WTC11 (cell line): ENCODE results near the gene SPACDR.
"Not testable (repeated sequence)": the region's sequence is repeated elsewhere in the genome, so short reads cannot be mapped to it uniquely, and the experiment has no call there.

ENCODE experiments used
- ATF1 ChIP-seq: sonication (generic); formaldehyde crosslinking; IDR thresholded peaks from 2 replicates; pipeline ENCODE4 v1.8.1; 2023; ENCODE audit warnings: mild to moderate bottlenecking, moderate library complexity, missing genetic modification reagents
- CBFB ChIP-seq: sonication (generic); formaldehyde crosslinking; IDR thresholded peaks from 2 replicates; pipeline ENCODE4 v1.8.1; 2022; ENCODE audit warnings: mild to moderate bottlenecking, low read depth, missing genetic modification reagents
- CTCF ChIP-seq: fragments of 200-600 bp; IDR thresholded peaks from 2 replicates; pipeline ENCODE4 v1.8.0; 2022; ENCODE audit warnings: antibody characterized with exemption
- E2F1 ChIP-seq: sonication (generic); formaldehyde crosslinking; IDR thresholded peaks from 2 replicates; pipeline ENCODE4 v1.8.0; 2022; ENCODE audit warnings: mild to moderate bottlenecking, missing genetic modification reagents
- MYBL2 ChIP-seq: sonication (generic); formaldehyde crosslinking; IDR thresholded peaks from 2 replicates; pipeline ENCODE4 v1.8.1; 2023; ENCODE audit warnings: mild to moderate bottlenecking, moderate library complexity, missing genetic modification reagents
- NFYB ChIP-seq: sonication (generic); formaldehyde crosslinking; conservative IDR thresholded peaks from 2 replicates; pipeline ENCODE4 v1.8.0; 2022; ENCODE audit warnings: low read depth, missing genetic modification reagents
- NR2C2 ChIP-seq: sonication (generic); formaldehyde crosslinking; IDR thresholded peaks from 2 replicates; pipeline ENCODE4 v1.8.0; 2022; ENCODE audit warnings: mild to moderate bottlenecking, missing genetic modification reagents
- USF1 ChIP-seq: sonication (generic); formaldehyde crosslinking; IDR thresholded peaks from 2 replicates; pipeline ENCODE4 v1.8.0; 2022; ENCODE audit warnings: mild to moderate bottlenecking, missing genetic modification reagents
- TF ChIP-seq, protein P1 (sequence below): sonication (generic); formaldehyde crosslinking; IDR thresholded peaks from 2 replicates; pipeline ENCODE4 v1.8.1; 2023; ENCODE audit warnings: mild to moderate bottlenecking, missing genetic modification reagents
- TF ChIP-seq, protein P2 (sequence below): sonication (generic); formaldehyde crosslinking; IDR thresholded peaks from 2 replicates; pipeline ENCODE4 v1.8.1; 2023; ENCODE audit warnings: mild to moderate bottlenecking, missing genetic modification reagents, moderate library complexity

DNA sequence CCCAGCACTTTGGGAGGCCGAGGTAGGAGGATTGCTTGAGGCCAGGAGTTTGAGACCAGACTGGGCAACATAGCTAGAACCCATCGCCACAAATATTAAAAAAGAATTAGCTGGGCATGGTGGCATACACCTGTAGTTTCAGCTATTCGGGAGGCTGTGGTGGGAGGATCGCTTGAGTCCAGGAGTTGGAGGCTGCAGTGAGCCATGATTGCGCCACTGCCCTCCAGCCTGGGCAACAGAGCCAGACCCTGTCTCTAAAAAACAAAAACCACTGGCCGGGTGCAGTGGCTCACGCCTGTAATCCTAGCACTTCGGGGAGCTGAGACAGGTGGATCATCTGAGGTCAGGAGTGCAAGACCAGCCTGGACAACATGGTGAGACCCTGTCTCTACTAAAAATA is 10.2 kb downstream of the SPACDR start:
- not testable (repeated sequence) for TF ChIP-seq NR2C2 (CRISPR knock-in tag); NFYB; USF1 (CRISPR knock-in tag); MYBL2 (CRISPR knock-in tag); CBFB; CTCF; ATF1; E2F1 (CRISPR knock-in tag)
- TF ChIP-seq, protein P1, sequence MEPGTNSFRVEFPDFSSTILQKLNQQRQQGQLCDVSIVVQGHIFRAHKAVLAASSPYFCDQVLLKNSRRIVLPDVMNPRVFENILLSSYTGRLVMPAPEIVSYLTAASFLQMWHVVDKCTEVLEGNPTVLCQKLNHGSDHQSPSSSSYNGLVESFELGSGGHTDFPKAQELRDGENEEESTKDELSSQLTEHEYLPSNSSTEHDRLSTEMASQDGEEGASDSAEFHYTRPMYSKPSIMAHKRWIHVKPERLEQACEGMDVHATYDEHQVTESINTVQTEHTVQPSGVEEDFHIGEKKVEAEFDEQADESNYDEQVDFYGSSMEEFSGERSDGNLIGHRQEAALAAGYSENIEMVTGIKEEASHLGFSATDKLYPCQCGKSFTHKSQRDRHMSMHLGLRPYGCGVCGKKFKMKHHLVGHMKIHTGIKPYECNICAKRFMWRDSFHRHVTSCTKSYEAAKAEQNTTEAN, result not testable (repeated sequence)
- TF ChIP-seq, protein P2, sequence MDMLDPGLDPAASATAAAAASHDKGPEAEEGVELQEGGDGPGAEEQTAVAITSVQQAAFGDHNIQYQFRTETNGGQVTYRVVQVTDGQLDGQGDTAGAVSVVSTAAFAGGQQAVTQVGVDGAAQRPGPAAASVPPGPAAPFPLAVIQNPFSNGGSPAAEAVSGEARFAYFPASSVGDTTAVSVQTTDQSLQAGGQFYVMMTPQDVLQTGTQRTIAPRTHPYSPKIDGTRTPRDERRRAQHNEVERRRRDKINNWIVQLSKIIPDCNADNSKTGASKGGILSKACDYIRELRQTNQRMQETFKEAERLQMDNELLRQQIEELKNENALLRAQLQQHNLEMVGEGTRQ (CRISPR knock-in tag), result not testable (repeated sequence)
